GM12874 (cell line): ENCODE measurements around the gene ELAC2.

Experiments
- TF ChIP-seq, protein P1 (sequence below): IDR thresholded peaks from 2 replicates; pipeline ENCODE4 v1.5.1; 2011; ENCODE audit warnings: low read depth, mild to moderate bottlenecking, control low read depth, low read length, moderate library complexity; ENCODE audit not compliant: insufficient read depth

ELAC2 gene

DNA sequence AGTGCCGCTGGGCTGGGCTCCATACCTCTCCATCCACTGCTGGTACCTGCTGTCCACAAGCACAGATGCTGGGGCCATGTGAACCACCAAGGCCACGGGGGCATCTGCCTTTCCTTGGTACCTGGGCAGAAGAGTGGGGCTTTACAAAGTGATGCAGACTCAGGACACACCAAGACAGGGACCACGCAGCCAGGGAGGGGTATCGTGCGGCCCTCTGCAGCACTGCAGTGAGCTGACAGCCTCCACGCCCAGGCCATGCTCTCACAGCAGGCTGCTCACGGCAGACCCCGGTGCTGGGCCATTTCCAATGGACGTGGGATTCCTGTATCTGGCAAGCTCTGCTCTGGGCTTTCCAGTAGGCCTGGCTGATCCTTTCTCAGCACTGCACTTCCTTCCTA lies 14.4 kb downstream of the ELAC2 start:
- TF ChIP-seq, protein P1, sequence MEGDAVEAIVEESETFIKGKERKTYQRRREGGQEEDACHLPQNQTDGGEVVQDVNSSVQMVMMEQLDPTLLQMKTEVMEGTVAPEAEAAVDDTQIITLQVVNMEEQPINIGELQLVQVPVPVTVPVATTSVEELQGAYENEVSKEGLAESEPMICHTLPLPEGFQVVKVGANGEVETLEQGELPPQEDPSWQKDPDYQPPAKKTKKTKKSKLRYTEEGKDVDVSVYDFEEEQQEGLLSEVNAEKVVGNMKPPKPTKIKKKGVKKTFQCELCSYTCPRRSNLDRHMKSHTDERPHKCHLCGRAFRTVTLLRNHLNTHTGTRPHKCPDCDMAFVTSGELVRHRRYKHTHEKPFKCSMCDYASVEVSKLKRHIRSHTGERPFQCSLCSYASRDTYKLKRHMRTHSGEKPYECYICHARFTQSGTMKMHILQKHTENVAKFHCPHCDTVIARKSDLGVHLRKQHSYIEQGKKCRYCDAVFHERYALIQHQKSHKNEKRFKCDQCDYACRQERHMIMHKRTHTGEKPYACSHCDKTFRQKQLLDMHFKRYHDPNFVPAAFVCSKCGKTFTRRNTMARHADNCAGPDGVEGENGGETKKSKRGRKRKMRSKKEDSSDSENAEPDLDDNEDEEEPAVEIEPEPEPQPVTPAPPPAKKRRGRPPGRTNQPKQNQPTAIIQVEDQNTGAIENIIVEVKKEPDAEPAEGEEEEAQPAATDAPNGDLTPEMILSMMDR, result 0 out of 2 replicates have a peak, but pooled peaks have one; percentile 0

DNA sequence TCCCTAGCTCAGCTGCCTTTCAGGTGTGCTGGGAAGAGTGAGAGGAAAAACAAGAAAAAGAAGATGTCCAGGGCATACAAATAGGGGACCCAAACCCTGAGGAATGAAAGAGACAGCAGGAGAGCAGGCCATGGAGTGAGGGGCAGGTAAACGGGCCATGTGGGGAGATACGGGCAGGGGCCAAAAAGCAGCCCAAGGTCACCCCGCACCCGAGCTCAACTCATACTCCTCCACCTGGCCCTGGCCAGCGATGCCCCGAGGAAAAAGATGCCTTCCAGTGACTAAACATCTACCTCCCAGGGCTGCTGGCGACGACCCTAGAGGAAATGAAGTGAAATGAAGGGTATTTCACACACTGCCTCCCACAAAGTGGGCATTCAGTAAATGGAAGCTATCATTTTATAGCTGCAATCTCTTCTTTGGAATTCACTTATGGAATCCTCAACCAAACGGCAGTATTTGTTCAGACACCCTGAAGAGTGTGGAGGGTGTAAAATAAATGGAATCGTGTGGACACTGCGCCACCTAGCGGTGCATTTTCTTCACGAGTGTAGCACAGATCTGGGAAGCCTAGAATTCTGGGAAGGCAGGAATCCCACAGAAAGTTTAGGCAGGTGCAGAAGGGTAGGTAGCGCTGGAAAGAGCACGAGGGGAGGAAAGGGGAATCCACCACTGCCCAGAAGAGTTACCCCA lies 14.9 kb downstream of the ELAC2 start:
- TF ChIP-seq, protein P1, result peak; percentile 63

DNA sequence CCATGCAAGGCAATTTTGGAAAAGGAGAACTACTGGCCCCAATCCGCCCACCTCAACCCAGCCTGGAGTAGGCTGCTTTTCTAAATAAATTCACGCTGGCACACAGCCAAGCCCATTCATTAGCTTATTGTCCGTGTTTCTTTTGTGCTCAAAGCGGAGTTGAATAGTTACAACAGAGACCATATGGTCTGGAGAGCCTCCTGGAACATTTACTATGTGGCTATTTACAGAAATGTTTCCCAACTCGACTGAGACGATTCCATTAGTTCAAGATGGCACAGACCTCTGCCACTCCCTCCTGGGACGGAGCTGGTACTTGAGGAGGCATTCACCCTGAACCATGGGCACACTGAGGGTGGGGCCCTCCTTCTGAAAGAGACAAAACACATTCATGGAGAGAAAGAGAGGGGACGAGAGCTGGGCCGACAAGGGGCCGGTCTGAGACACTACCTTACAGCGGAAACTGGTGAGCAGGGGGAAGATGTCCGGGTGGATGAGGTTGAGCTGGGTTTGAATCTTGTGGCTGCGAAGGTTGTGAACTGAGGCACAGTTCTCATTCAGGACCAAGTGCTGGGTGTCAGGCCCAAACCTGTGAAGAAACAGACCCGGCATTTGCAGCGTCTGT lies 15.7 kb downstream of the ELAC2 start:
- TF ChIP-seq, protein P1, result no peak

- TF ChIP-seq, protein P1, result no peak
Measured at GRCh38 chr17:13000561-13000960, 17.3 kb downstream of the ELAC2 start.

- TF ChIP-seq, protein P1, result no peak
Measured at GRCh38 chr17:12998874-12999273, 19.0 kb downstream of the ELAC2 start.

GRCh38 chr17:12998461-12998860 lies 19.4 kb downstream of the ELAC2 start:
- TF ChIP-seq, protein P1, result no peak

- TF ChIP-seq, protein P1, result no peak
Measured at GRCh38 chr17:12996941-12997340, 20.9 kb downstream of the ELAC2 start.
